SJSA1 (cell line): ENCODE results near the gene JARID2. TPM values are rescaled to one million over a fixed set of nuclear protein-coding genes. Genes with fewer than 3 reads are reported as not detected.
A peak's percentile ranks its signal among the peaks of the same experiment; 100 is the strongest.

Source experiments
- DNase-seq, 2 experiments: peaks; one replicate each; pipeline ENCODE4 v3.0.0-alpha.2; 2015 to 2020; ENCODE audit warnings: low spot score in 2 of 2, low read depth in 1 of 2
- H3K27ac ChIP-seq: fragments of 250-450 bp; sonication (Bioruptor Pico); 2 replicates; pipeline ENCODE4 v1.5.1; 2020; ENCODE audit warnings: mild to moderate bottlenecking, moderate library complexity
- H3K27me3 ChIP-seq: fragments of 250-450 bp; sonication (Bioruptor Pico); replicated peaks from 2 replicates; pipeline ENCODE4 v1.5.1; 2020; ENCODE audit warnings: mild to moderate bottlenecking, moderate library complexity
- H3K36me3 ChIP-seq: fragments of 250-450 bp; sonication (Bioruptor Pico); 2 replicates; pipeline ENCODE4 v1.5.1; 2020; ENCODE audit warnings: mild to moderate bottlenecking
- H3K4me1 ChIP-seq: fragments of 250-450 bp; sonication (Bioruptor Pico); replicated peaks from 2 replicates; pipeline ENCODE4 v1.6.1; 2021; ENCODE audit warnings: mild to moderate bottlenecking
- H3K4me3 ChIP-seq: fragments of 250-450 bp; sonication (Bioruptor Pico); 2 replicates; pipeline ENCODE4 v1.5.1; 2020; ENCODE audit warnings: mild to moderate bottlenecking
- H3K9me3 ChIP-seq: fragments of 250-450 bp; sonication (Bioruptor Pico); replicated peaks from 2 replicates; pipeline ENCODE4 v1.5.1; 2020; ENCODE audit warnings: mild to moderate bottlenecking
- total RNA-seq: library from RNA; depleted of rRNA; stranded (reverse); fragments of >200 nt; shearing (Covaris generic); gene quantifications from 2 replicates; pipeline ENCODE4 v1.2.3, GENCODE V29; 2014

Gene JARID2
- total RNA-seq, 1 experiment from 2014 or later = 7.0 TPM

DNA sequence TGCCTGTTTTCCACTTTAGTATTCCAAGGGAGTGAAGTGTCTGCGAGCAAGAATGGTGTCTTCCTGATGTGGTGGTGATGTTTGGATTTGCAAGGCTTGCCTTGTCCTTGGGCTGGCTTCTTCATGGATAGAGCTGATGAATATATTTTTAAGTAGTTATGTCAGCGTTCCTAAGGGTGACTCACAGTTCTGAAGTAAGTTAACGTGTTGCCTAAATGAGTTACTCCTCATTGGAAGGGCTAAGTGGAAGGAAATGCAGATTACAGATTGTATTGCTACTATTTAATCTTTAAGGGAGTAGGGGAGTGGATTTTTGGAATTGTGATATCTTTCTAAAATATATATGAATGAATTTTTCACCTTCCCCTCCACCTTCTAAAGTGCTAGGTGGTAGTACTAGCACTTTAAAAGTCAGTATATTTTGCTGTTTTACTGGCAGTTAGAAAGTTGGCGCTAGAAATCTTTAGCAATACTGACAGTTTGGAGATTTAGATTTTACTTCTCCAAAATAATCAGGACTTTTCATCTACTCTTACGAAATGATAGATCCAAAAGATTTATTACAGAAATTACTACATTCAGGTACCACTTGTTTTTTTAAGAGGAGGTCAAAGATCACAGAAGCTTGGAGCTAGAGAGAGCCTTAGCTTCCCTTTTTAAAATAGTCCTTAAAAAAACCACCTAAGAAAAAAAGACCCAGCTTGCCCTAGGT is 197.4 kb downstream of the JARID2 start:
- H3K36me3 ChIP-seq = no peaks in the 10 kb centered on the region
- H3K9me3 ChIP-seq = no peaks in the 10 kb centered on the region
- no peak overlapping the region for H3K4me3 ChIP-seq
- peak in 1 of 2 experiments; percentile 58 for DNase-seq
- no peaks in the 10 kb centered on the region for H3K27me3 ChIP-seq
- H3K4me1 ChIP-seq = peaks cover 19% of the 10 kb centered on the region
- H3K27ac ChIP-seq = peak overlapping the region; percentile 23

- H3K36me3 ChIP-seq = no peaks in the 10 kb centered on the region
- DNase-seq = peak; percentile 67 to 90
- no peaks in the 10 kb centered on the region for H3K9me3 ChIP-seq
- H3K4me3 ChIP-seq = no peak overlapping the region
- H3K27ac ChIP-seq = peak overlapping the region; percentile 23
- H3K27me3 ChIP-seq = no peaks in the 10 kb centered on the region
- peaks cover 19% of the 10 kb centered on the region for H3K4me1 ChIP-seq
These were observed 198.3 kb downstream of the JARID2 start for GRCh38 chr6:15444081-15444731.

DNA sequence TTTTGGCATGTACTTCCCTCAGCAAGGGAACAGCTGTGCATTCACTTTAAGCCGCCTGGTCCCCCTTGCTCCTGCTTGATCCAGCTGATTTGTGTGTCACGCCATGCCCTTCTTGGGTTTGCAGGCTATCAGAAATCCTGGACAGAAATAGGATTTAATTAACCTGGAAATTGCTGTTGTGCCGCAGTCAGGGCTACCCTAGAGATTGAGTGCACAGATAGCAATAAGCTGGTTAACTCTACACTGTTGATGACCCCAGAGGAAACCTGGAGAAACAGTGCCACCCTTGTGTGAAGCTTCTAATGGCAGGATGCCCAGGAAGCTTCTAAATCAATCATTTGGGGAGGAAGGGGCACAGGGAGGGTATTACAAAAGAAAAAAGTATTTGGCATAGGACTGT is 199.0 kb downstream of the JARID2 start:
- peak in 1 of 2 experiments; percentile 10 for DNase-seq
- no peak overlapping the region for H3K4me3 ChIP-seq
- no peaks in the 10 kb centered on the region for H3K36me3 ChIP-seq
- no peaks in the 10 kb centered on the region for H3K9me3 ChIP-seq
- H3K27ac ChIP-seq = no peak overlapping the region
- no peaks in the 10 kb centered on the region for H3K27me3 ChIP-seq
- peaks cover 19% of the 10 kb centered on the region for H3K4me1 ChIP-seq

DNA sequence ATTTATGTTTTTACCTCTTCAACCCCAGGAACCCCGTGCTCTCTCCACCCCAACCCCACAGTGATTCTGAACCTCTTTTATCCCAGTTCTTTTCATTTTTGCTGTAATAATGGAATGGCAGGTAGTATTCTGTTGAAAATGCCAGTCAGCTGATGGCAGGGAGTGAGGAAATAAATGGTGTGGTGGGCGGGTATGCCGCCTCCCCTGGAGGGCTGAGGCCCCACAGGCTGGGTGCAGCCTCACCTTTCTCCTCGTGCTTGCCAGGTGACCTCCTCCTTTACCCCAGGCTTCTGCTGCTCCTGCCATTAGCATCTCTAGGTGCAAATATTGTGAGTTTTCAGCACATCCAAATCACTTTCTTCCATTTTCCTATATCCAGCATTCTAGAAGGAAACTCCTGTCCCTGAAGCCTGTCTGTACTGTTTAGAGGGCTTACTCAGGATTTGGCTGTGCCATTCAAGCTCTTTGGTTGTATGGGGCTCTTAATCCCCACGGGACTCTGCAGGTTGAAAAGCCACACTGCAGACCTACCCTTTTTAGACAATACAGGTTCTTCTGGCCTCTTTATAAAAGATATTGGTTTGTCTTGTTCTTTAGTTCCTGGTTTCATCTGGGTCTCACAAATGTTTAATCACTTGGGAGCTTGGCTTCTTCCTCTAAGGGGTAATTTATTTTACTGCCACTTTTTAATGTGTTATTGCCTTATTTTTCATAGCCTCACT is 201.8 kb downstream of the JARID2 start:
- no peak for DNase-seq
- no peaks in the 10 kb centered on the region for H3K36me3 ChIP-seq
- H3K9me3 ChIP-seq = no peaks in the 10 kb centered on the region
- no peak overlapping the region for H3K27ac ChIP-seq
- H3K4me3 ChIP-seq = no peak overlapping the region
- no peaks in the 10 kb centered on the region for H3K27me3 ChIP-seq
- H3K4me1 ChIP-seq = peaks cover 17% of the 10 kb centered on the region

GRCh38 chr6:15449011-15449410 is 203.1 kb downstream of the JARID2 start:
- Histone ChIP-seq H3K36me3 (no peaks in the 10 kb centered on the region), H3K27me3 (no peaks in the 10 kb centered on the region), H3K4me3 (no peak overlapping the region), H3K27ac (no peak overlapping the region), H3K9me3 (no peaks in the 10 kb centered on the region), H3K4me1 (peaks cover 4% of the 10 kb centered on the region)
- no peak for DNase-seq

GRCh38 chr6:15451738-15452137 is 205.9 kb downstream of the JARID2 start:
- H3K27me3 ChIP-seq = no peaks in the 10 kb centered on the region
- no peak for DNase-seq
- no peak overlapping the region for H3K4me3 ChIP-seq
- H3K27ac ChIP-seq = no peak overlapping the region
- H3K9me3 ChIP-seq = no peaks in the 10 kb centered on the region
- H3K36me3 ChIP-seq = no peaks in the 10 kb centered on the region
- H3K4me1 ChIP-seq = peaks cover 5% of the 10 kb centered on the region

DNA sequence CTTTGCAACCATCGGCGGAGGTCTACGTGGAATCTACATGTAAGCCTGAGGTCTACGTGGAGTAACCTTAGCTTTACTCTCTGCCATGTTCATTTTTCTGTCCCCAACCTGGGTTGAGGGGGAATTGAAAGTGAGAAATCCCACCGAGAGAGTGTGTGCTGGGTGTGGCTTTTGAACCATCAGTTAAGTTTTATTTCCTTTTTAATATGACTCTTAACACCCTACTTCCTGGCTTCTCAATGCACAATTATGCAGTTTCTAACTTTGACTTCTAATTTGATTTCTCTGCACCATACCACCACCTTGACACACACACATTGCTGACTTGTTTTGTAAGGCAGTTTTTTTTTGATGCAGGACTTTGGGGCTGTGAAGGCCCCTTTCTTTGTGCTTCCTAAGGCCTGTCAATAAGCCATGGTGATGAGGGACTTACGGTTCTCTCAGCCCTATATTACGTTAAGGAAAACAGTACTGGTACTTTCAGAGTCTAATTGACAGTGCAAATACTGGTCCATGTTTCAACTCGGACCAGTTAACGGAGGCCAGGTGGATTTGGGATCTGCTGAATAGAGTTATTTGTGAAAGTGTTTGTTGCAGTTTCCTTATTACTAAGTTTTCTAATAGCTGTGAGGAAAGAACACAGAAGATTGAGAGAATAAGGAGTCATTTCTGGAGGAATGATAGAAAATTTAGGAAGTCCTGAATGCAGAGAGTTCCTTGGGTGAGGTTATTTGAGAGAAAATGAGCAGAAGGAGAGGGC is 206.5 kb downstream of the JARID2 start:
- no peaks in the 10 kb centered on the region for H3K9me3 ChIP-seq
- no peaks in the 10 kb centered on the region for H3K36me3 ChIP-seq
- H3K4me3 ChIP-seq = no peak overlapping the region
- no peaks in the 10 kb centered on the region for H3K27me3 ChIP-seq
- peaks cover 5% of the 10 kb centered on the region for H3K4me1 ChIP-seq
- H3K27ac ChIP-seq = no peak overlapping the region
- DNase-seq = no peak

DNA sequence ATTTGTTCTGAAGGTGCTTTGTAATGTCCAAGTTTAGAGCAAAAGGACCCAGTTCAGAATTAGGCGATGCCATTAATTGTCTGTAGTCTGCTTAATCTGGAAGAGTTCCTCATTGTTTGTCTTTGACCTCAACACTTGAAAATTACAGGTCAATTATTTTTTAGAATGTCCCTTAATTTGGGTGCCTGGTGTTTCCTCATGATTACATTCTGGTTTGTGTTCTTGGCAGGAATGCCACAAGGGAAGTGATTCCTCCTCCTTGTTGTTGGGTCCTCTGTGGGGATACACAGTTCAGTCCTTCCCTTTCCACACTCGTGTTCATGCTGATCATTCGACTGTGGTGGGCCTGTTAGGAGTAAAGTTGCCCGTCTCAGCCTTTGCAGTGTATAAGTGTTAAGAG is 207.3 kb downstream of the JARID2 start:
- DNase-seq = no peak
- Histone ChIP-seq H3K4me1 (peaks cover 5% of the 10 kb centered on the region), H3K9me3 (no peaks in the 10 kb centered on the region), H3K36me3 (no peaks in the 10 kb centered on the region), H3K27me3 (no peaks in the 10 kb centered on the region), H3K4me3 (no peak overlapping the region), H3K27ac (no peak overlapping the region)

GRCh38 chr6:15453622-15454021 is 207.8 kb downstream of the JARID2 start:
- no peak for DNase-seq

DNA sequence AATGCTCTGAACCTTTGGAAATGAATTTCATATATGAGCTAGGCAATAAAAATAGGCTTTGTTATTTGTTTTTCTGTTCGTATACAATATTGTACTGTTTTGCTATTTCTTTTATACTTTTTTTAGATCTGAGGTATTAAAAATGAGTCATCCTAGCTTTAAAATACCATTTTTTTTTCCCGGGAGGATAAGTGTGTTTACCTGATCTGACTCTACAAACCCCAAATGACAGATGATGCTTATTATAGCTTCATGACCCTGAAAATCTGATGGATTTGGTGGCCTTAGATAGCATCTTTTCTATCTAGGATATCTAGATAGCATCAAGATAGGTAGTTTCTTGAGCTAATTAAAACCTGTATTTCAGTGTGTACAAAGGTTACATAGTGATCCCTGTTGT is 210.6 kb downstream of the JARID2 start:
- no peak overlapping the region for H3K4me3 ChIP-seq
- H3K27ac ChIP-seq = no peak overlapping the region
- DNase-seq = no peak
- H3K36me3 ChIP-seq = no peaks in the 10 kb centered on the region
- H3K4me1 ChIP-seq = peaks cover 5% of the 10 kb centered on the region
- no peaks in the 10 kb centered on the region for H3K9me3 ChIP-seq
- H3K27me3 ChIP-seq = no peaks in the 10 kb centered on the region

More at GRCh38 chr6:15453622-15454021, 207.8 kb downstream of the JARID2 start:
- H3K4me3 ChIP-seq = no peak overlapping the region
- H3K9me3 ChIP-seq = no peaks in the 10 kb centered on the region
- H3K36me3 ChIP-seq = no peaks in the 10 kb centered on the region
- no peaks in the 10 kb centered on the region for H3K27me3 ChIP-seq
- no peak overlapping the region for H3K27ac ChIP-seq
- H3K4me1 ChIP-seq = peaks cover 5% of the 10 kb centered on the region

DNA sequence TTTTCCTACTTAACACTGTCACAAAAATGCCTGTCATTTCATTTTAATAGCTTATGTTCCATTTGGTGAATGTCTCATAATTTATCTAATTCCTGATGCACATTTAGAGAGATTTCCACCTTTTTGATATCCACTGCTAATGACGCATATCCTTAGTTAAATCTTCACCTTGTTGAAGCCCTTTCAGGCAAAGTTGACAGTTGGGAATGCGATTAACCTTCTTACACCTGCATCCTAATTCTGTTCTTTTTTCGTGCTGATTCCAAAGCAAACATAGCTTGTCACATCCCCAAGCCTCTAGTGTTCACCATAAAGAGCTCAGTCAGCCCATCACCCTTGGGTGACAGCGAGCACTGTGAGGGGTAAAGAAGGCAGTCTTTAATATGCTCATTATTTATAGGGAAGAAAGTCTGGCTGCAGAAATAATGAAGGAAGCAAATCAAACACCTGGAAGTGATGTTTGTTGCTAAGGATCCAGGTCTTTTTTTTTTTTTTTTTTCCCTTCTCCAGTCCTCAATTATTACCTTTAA is 211.3 kb downstream of the JARID2 start:
- Histone ChIP-seq H3K9me3 (no peaks in the 10 kb centered on the region), H3K4me3 (no peak overlapping the region), H3K36me3 (no peaks in the 10 kb centered on the region), H3K27me3 (no peaks in the 10 kb centered on the region), H3K27ac (no peak overlapping the region), H3K4me1 (peaks cover 5% of the 10 kb centered on the region)
- DNase-seq = no peak

- Histone ChIP-seq H3K9me3 (no peaks in the 10 kb centered on the region), H3K27ac (no peak overlapping the region), H3K27me3 (no peaks in the 10 kb centered on the region), H3K4me1 (peaks cover 10% of the 10 kb centered on the region), H3K4me3 (no peak overlapping the region), H3K36me3 (no peaks in the 10 kb centered on the region)
- DNase-seq = no peak
These were observed 212.2 kb downstream of the JARID2 start for GRCh38 chr6:15458021-15458459.

DNA sequence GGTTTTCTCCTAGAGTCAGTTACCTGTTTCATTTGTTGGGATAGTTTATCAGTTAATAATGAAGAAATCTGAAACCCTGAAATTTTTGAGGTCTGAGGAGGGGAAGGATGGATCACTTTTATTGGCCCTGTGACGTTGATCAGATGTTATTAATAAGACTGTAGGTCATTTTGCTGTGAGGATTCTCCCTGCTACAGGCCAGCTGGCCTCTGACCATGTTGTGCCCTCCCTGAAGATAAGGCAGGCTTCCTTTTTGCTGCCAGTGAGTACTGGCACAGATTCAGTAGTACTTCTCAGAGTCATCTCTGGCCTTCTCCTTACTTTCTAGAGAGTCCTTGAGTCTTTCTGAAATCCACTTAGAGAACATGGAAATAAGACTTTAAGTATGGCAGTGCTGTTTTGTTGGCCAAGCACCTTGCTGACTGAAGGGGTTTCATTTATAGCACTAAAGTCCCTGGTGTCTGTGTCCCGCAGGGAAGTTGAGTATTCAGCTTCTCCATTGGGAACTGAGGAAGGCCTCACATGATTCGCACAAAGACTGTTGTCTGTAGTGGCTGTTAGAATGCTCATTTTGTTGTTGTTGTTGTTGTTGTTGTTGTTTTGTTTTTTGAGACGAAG is 214.3 kb downstream of the JARID2 start:
- DNase-seq = no peak
- no peaks in the 10 kb centered on the region for H3K9me3 ChIP-seq
- H3K27me3 ChIP-seq = no peaks in the 10 kb centered on the region; the same call in 1 of the 2 replicates
- peaks cover 11% of the 10 kb centered on the region for H3K4me1 ChIP-seq
- H3K36me3 ChIP-seq = no peaks in the 10 kb centered on the region
- H3K27ac ChIP-seq = no peak overlapping the region
- no peak overlapping the region for H3K4me3 ChIP-seq
